HG02981 (cell line): ENCODE results near the gene HADHB.
"Not testable (repeated sequence)": the region's sequence is repeated elsewhere in the genome, so short reads cannot be mapped to it uniquely, and the experiment has no call there.

Experiments used
- ATAC-seq: cut with Tn5 transposase; IDR thresholded peaks from one replicate; pipeline ENCODE4 v1.9.1; 2021; ENCODE audit warnings: mild to moderate bottlenecking, moderate library complexity; ENCODE audit not compliant: unreplicated experiment

The HADHB gene

DNA sequence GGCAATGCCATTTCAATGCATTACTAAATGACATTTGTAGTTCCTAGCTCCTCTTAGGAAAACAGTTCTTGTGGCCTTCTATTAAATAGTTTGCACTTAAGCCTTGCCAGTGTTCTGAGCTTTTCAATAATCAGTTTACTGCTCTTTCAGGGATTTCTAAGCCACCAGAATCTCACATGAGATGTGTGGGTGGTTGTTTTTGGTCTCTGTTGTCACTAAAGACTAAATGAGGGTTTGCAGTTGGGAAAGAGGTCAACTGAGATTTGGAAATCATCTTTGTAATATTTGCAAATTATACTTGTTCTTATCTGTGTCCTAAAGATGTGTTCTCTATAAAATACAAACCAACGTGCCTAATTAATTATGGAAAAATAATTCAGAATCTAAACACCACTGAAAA is 45.3 kb downstream of the HADHB start:
- ATAC-seq = no peak

DNA sequence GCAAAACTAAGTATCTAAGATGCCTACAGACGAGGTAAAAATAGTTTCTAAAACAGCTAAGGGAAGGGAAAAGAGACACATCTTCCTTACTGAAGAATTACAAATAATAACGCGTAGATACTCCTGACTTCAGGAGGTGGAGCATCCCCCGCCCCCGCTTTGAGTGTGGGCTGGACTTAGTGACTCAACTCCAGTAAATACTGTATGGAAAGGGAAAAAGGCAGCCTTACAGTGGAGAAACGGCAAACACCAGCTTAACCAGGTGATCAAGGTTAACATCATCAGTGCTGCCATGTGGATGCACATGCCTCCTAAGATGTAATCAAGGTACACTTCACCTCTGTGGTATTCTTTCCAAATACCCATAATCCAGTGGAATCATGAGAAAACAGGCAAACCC is 47.9 kb downstream of the HADHB start:
- ATAC-seq = no peak

DNA sequence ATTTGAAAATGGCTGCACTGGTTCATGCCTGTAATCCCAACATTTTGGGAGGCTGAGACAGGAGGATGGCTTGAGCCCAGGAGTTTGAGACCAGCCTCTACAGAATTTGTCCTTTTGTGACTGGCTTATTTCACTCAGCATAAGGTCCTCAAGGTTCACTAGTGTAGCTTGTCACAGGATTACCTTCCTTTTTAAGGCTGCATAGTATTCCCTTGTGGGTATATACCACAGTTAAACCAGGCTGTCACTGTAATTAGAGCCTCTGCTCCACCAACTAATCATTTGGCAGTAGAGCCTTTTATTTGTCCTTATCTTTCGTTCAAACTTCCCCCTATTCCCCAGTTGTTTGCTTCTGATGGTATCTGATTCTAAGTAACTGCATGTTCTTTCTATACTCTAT is 50.8 kb downstream of the HADHB start:
- no peak for ATAC-seq

DNA sequence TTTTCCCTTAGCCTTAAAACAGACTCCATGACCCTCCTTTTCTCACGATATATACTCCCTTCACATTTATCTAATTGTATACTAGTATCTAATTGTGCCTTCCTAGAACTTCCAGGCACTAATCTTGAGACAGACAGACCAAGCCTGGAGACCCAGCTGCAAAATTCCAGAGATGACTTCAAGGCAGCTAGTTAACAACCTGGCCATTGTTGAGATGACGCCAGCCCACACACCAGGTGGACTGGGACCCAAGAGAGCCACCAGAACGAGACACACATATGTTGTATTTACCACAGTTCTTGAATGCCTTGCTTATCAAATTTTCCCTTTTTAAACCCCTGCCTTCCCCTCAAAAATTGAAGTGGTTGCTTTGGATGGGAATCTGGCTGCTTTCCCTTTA is 52.3 kb downstream of the HADHB start:
- no peak for ATAC-seq

DNA sequence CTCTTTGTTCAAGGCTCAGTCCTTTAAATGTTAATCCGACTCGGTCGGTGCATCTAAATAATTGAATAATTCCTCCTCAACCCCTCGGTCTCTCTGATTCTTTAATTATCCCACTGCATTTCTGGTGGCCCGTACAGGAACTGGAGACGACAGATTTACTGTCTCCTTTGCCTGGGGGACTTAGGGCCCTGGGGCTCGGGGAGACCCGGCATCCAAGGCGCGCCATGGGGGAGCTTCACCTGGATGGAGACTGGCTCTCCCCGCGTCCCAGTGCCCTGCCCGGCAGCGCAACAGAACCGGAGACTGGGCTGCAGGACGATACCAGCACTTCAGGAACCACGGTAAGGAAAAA is 53.5 kb downstream of the HADHB start:
- ATAC-seq = no peak

DNA sequence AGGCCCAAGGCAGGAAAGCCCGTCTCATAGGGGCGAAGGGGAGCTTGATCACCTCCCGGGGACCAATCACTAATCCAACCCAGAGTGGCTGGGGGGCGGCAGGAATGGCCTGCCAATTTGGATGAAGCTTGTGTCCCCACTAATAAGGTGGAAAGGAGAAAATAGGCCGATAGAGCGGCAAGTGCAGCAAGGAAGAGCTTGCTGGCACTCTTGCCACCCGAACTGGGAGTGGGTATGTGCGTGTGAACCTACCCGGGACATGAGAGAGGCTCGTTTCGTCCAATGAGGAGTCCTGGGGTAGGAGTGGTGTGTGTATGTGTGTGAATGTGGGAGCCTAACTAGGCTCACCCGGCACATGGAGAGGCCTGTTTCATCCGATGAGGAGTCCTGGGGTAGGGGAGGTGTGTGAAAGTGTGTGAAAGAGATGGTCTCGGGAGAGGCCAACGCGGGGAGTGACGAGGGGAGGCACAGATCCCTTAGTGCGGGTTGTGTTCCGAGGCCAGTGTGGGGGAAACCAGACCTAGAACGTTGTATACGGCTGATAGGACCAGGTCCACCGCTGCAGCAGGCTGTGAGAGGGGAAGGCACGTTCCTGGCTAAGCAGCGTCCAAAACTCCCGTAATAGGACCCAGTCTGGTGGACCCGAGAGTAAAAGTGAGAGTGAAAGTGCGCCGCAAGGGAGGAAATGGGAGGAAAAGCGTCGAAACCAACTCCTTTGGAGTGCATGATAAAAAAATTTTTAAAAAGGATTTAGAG is 54.1 kb downstream of the HADHB start:
- ATAC-seq = no peak

DNA sequence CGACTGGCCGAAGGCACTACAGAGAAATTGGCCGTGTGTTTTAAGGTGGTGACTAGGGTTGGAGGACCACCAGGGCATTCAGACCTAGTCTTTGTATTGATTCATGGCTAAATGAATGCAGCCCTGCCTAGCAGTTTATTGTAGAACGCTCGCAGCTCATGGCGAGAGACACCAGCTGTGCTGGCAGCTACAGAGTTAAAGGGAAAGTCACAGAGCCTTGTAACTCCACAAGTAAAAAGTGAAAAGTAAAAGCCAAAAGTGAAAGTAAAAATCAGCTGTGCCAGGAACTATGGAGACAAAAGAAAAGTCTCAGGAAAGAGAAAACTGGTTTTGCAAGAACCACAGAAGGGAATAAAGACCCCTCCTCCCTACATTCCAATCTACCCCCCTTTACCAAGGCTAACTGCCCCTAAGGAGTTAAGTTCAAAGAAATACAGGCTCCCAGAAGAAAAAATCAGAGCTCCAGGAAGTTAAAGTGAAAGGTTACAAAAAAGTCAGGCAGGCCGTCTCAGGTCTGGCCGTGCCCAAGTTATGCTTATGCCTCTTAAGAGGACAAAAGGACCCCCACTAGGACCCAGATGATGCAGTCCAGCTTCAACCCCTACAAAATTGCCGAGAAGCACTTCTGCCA is 54.8 kb downstream of the HADHB start:
- ATAC-seq = no peak

DNA sequence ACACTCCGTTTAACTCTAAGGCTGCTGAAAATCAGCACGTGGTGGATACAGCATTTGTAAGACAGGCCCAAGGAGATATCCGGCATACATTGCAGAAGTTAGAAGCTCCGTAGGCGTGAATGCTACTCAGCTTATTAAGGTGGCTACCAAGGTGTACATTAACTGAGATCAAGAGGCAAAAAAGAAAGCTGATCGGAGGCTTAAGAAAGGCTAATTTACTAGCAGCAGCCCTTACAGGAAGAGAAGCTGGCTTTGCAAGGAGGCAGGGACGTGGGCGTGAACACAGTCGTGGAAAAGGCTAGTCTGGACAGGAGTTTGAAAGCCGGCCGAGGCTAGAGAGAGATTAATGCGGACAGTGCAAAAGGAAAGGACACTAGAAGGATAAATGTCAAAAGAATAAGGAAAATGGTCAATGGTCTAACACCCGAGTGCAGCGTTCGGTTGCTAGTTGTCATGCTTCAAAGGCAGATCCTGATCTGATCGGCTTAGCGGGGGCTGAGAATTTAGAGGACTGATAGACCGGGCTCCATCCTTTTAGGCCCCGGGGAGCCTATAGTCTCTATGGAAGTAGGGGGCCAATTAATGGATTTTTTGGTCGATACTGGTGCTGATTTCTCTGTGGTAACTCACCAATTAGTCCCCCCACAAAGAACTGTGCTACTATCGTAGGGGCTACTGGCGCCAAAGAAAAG is 55.6 kb downstream of the HADHB start:
- no peak for ATAC-seq

DNA sequence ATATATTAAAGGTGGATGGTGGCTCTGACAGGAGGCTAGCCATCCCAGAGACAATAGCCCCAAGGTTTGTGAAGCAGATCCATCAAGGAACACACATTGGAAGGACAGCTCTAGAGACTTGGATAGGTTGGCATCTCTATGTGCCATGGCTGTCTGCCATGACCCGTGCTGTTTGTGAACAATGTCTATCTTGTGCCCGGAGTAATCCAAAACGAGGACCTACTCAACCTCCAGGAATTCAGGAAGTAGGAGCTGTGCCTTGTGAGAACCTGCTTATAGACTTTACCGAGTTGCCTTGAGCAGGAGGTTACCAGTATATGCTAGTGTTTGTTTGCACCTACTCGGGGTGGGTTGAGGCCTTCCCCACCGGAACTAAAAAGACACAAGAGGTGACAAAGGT is 58.1 kb downstream of the HADHB start:
- ATAC-seq = no peak

DNA sequence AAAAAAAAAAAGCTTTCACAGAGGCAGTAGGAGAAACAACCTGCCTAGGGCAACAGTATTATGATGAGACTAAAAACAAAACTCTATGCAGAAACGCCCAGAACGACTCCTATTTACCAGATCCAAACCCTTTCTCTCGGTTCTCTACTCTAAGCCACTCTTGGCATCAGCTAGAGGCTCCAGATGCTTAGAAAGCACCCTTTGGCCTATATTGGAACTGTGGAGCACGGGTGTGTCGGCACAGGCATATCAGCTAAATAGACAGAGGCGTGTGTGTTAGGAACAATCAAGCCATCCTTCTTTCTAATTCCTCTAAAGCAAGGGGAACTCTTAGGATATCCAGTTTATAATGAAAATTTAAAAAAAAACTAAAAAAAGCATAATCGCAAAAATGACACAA is 60.4 kb downstream of the HADHB start:
- not testable (repeated sequence) for ATAC-seq

DNA sequence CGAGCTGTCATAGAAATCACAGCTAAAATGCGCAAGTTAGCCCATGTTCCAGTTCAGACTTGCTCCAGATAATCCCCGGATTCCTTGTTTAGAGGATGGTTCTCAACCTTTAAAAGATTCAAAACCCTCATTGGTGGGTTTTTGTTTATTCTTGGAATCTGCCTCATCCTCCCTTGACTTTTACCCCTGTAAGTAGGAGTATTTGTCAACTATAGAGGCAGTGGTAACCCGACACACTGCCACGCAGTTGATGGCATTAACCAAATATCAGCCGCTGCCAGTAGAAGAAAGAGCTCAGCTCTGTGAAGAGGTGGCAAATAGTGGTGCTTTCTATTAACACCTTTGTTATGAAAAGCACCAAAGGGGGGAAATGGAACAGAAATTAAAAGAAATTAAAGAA is 60.8 kb downstream of the HADHB start:
- no peak for ATAC-seq

DNA sequence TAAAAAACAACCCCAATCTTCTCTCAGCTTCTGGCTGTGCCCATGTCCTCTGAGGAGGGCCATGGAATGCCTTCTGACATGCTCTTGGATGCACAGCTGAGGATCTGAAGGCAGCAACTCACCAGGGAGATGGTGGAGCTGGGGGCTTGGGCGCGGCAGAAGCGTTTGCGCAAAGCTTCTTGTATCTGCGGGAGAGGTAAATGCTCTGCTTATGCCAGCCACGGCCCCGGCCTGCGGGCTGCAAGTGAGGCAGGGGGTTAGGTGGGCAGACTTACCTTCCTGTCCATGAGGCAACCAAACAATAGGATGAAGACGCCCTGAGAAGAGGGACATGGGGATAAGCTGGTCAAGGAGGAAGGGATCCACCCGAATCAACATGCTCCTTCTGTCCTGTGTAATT is 65.2 kb downstream of the HADHB start:
- ATAC-seq = no peak

DNA sequence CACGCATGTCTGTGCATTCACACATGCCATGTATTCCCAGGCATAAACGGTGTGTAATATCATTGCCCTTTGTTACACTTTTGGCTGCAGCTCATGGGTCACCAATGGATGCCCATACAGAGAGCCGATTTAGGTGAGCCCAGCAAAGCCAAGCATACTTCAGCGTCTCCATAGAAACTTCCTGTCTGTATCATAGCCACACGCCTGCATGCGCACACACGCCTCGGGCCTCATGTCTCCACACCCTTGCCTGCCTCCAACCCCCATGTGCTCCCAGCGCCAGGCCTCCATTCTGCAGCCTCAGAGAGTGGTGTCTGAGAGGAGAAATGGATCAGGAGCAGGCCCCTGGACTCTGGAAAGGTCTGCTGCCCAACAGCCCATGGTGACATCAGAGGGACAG is 67.7 kb downstream of the HADHB start:
- no peak for ATAC-seq

DNA sequence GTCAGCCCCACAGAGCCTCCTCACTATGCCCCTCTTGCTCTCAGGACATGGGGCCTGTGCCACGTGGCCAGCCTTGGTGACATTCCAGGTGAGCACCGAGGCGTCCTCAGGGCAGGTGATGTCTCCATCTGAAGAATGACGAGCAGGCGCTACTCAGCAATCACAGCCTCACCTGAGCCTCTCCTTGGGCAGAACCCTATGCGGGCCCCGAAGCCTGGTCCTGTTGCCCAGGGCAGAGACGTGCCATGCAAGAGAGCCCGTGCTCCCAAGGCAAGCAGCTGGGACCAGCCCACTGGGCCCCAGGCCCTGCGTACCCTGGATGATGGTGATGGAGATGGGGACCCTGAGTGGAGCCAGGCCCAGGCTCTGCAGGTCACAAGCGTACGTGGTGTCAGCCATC is 68.7 kb downstream of the HADHB start:
- no peak for ATAC-seq

DNA sequence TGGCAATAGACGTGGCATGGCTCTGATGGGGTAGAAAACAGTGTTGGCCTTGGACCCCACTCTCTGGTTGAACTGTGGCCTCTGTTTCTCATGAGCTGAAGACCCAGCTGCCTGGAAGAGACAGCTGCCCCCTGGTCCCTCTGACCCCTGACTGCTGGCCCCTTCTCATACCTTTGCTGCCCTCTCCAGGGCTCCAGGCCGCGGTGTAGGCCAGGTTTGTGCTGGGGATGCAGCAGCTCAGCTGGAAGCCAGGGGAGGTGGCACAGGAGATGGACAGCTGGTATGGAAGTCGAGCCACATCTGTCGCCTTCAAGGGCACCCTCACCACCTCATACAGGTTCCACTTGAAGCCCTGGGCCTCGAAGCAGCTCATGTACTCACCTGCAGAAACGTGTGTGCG is 69.5 kb downstream of the HADHB start:
- no peak for ATAC-seq

DNA sequence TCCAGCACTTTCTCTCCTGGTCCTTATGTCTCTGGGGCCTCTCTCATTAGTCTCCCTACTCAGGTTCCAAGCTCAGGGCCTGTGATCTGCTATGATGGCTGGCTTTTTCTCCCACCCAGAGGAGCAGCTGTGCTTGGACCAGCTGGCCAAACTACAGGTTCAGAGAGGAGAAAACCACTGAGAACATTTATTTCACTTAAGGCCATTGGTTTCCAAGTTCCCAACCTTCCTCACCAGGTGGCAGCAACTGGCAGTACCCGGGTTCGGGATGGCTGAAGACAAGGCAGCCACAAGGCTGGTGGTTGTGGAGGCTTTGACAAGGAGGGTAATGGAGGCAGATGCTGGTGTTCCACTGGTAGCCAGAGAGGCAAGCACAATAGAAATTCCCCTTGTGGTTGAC is 71.3 kb downstream of the HADHB start:
- no peak for ATAC-seq

DNA sequence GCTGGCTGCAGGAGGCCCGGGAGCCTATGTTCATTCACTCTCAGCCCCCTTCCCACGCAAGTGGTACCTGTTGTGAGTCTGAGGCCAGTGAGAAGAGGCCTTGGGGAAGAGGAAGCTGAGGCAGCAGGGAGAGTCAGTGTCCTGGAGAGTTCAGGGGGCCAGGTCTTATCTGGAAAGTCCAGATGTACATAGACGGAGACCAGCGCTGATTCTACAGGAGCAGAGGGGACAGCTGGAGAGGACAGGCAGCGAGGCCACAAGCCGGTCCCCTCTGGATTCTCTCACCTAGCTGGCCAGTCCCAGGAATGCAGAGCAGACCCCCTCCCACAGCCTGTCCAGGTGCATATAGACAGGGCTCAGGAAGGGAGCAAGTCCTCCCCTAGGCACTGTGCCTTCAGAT is 72.1 kb downstream of the HADHB start:
- ATAC-seq = no peak

DNA sequence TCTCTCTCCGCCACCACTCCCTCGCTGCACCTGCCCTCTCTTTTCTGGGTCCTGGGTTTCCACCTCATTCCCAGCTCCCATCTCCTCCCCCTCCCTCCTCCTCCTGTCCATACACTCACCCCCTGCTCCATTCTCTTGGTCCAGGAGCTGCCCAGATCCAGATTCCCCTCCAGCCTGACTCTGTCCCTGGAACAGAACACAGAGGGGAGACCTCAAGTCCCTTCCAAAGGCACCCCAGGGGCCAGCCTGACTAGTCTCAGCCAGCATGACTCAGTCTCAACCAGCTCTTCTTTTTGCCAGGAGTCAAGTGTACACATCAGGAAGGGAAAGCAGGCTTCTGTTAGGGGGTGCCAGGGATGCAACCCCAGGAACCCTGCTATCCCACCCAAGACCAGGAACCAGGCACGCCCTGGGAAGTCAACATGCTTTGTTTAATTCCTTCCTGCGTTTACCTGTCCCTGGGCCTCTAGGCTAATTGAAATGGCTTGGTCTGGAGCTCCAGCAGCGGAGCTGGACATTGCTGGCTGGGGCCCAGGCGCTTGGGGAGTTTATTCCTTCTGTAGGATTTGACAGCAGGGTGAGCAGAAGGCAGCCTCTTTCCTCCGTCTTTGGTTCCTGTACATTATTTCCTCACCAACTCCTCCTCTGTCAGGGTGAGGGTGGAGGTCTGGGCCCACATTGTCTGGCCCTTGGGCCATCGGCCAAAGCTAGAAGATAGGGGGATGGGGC is 72.8 kb downstream of the HADHB start:
- no peak for ATAC-seq

DNA sequence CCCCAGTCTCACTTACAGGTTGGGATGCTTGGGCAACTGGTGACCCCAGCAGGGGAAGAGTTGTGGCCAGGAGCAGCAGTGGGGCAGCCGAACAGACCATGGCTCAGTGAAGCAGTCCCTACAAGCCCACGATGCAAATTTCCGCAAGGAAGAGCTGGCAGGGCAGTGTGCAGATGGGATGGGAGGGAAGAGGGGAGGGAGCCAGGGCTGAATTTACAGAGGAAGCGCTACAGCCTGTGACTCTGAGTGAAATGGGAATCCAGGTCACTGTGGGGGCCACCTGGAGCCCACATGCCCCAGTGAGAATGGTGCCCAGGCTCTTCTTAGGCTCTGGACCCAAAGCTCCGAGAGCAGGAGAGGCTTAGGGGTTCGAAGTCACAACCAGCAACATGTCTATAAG is 74.2 kb downstream of the HADHB start:
- ATAC-seq = no peak

DNA sequence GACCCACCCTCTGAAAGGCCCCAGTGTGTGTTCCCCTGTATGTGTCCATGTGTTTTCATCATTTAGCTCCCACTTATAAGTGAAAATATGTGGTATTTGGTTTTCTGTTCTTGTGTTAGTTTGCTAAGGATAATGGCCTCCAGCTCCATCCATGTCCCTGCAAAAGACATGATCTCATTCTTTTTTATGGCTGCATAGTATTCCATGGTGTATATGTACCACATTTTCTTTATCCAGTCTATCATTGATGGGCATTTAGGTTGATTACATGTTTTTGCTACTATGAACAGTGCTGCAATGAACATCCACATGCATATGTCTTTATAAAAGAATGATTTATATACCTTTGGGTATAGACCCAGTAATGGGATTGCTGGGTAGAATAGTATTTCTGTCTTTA is 79.7 kb downstream of the HADHB start:
- not testable (repeated sequence) for ATAC-seq

DNA sequence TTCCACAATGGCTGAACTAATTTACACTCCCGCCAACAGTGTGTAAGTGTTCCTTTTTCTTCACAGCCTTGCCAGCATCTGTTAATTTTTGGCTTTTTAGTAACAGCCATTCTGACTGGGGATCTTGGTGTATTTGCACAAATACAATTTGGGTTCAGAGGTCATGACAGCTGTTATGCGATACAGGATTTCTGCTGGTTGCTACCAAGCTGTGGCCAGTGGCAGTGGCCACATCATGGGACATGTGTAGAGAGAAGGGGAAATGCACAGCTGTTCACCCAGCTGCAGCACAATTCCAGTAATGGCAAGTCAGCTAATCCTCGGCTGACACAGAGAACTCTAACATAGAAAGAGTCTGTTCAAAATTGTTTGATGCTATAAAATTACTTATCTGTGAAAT is 80.2 kb downstream of the HADHB start:
- no peak for ATAC-seq

DNA sequence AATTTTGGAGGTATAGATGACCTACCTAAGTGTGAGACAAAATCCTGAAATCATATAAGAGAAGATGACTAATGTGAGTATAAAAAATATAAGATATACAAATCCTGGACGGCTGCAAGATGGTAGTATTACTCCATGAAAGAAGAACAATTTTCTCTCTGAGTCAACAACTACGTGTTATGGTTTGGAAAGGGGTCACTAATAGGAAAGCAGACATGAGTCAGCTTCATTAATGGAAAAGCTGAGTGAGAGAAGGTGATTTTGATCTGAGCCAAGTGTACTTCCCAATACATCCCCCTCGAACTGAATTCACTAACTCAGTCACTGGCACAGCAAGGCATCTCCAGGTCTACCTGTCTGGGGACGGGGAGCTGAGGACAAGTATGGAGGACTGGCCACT is 81.1 kb downstream of the HADHB start:
- no peak for ATAC-seq
